Daoy (cell line): ENCODE results near the gene NIPAL3. TPM values are rescaled to one million over a fixed set of nuclear protein-coding genes. Genes with fewer than 3 reads are reported as not detected.
"Not testable (repeated sequence)": the region's sequence is repeated elsewhere in the genome, so short reads cannot be mapped to it uniquely, and the experiment has no call there.

ENCODE experiments used
- DNase-seq: peaks from one replicate; pipeline ENCODE4 v3.0.0-alpha.2; 2015; ENCODE audit warnings: low read depth
- total RNA-seq: library from RNA; depleted of rRNA; stranded (reverse); fragments of >200 nt; shearing (Covaris generic); gene quantifications from 2 replicates; pipeline ENCODE4 v1.2.3, GENCODE V29; 2014

The NIPAL3 gene
- total RNA-seq, 1 experiment from 2014 or later: 13.8 TPM

- DNase-seq: no peak
These were observed 74.6 kb downstream of the NIPAL3 start for GRCh38 chr1:24490101-24490781.

DNA sequence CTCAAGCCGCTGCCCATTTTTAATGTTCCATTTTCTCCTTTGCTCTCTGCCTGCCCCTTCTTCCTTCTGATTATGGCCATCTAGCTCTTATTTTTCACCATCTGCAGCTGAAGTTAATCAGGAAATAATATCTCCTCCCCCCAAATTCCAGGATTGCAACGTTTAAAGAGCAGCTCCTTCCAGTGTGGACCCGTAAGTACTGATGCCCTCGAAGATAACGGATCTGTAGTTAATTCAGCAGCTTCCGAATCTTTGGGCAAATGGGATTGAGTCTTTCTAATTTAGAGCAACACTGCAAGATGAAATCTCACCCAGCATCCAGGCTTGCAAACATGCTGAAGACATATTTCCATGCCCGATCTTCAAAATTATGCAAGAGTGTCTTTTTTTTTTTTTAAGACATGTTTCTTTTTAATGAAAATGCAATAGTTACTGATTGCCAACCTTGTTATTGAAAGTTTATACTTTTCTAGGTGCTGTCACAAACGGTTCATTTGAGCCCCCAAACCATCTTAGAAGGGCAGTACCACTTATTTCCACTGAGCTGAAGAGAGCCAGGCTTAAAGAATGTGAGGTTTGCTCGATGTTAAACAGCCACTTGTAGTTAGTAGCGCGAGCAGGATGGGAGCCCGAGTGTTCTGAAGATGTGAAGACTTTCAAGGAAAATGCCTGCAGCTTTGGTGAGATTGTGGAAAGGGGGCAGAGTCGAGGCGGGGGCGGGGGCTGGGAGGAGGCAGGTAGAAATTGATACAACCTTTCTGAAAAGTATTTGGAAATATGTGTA, 76.2 kb downstream of the NIPAL3 start:
- no peak for DNase-seq

GRCh38 chr1:24492935-24493334, 77.3 kb downstream of the NIPAL3 start:
- DNase-seq: not testable (repeated sequence)

DNA sequence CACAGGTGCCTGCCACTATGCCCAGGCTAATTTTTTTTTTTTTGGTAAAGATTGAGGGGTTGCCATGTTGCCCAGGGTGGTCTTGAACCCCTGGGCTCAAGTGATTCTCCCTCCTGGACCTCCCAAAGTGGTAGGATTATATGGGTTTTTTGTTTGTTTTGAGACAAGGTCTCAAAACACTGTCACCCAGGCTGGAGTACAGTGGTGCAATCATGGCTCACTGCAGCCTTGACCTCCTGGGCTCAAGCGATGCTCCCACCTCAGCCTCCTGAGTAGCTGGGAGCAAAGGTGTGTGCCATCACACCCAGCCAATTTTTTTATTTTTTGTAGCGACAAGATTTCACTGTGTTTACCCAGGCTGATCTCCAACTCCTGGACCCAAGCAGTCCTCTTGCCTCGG, 78.2 kb downstream of the NIPAL3 start:
- no peak for DNase-seq

DNA sequence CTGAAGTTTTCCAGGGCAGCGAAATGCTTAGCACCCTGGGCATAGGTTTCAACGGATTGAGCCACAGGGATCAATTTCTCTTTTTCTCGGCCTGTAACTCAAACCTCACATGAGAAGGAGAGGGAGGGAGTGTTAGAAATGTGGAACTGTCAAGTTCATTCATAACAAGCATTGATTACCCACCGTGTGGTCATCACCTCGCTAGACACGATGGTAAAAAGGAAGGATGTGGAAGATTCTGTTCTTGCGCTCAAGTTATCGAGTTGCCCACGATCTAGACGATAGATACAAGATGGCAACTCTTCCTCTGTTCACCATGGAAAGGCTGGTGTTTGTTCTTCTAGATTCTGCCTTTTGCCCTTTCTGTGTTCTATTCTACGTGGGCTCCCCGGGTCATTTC, 83.0 kb downstream of the NIPAL3 start:
- DNase-seq: no peak

GRCh38 chr1:24500448-24501048, 84.9 kb downstream of the NIPAL3 start:
- DNase-seq: no peak

GRCh38 chr1:24501371-24502064, 85.9 kb downstream of the NIPAL3 start:
- DNase-seq: peak; percentile 68

GRCh38 chr1:24502065-24502708, 86.6 kb downstream of the NIPAL3 start:
- peak; percentile 75 for DNase-seq

DNA sequence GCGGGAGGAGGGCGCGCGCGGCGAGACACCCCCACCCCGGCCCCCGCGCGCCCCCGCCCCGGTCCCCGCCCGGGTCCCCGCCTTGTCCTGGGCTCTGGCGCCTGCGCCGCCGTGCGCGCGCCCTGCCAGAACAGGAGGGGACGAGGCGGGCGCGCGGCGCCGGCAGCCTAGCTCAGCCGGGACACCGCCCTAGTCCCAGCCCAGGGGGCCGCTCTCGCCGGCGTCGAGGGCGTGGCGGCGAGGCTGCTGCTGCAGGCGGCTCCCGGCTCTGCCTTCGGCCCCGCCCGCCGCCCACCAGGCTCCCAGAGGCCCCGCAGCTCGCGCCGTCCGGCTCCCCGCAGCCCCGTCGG, 87.1 kb downstream of the NIPAL3 start, which contains the start of gene RCAN3:
Gene RCAN3 (plus strand): TSS at position 128 of the 350 bp plus-strand sequence. CDS start 11,537 bp downstream, outside the sequence.
- peak; percentile 97 for DNase-seq

DNA sequence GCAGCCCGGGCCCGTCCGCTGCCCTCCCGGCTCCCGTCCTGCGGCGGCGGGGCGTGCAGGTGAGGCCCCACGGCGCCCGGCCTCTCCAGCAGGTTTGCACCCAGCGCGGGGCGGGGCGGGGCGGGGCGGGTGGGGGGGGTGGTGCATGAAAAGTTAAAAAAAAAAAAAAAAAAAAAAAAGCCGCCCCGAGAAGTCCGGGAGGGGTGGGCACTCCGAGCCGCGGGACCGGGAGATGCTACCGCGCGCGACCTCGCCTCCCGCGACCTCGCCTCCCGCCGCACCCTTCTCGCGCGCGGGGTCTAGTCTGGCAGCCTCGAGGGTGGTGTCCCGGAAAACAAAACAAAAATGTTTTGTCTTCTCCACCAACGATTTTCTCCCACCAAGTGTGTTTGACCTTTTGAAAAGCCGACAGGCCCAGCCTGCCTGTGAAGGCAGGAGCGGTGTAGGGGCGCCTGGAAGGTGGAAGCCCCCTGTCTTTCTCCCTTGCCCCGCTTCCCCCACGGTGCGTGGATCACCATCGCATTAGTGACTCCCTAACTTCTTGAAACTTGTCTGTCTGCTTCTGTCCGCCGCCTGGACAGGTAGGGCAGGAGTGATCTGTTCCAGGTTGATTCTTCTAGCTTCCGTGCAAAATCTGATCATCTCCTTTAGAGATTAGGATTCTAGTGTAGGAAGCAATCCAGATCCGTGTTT, 87.6 kb downstream of the NIPAL3 start:
- no peak for DNase-seq

GRCh38 chr1:24503870-24504523, 88.4 kb downstream of the NIPAL3 start:
- no peak for DNase-seq

DNA sequence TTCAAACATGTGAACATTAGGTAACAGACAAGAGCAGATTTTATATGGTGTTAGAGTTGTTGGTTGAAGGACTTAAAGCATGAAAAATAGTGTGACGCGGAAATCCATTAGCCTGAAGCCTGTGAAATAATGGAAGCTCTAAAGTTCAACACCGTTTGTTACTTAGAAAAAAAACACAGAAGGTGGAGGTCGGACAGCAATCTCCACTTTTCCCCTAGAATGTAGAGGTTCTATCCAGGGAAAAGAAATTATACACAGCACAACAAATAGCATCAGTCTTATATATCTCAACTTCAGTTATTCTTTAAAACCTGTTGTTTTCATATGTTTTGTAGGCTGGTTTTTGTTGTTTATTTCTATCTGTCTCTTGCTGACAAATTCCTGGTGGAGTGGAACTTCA, 89.0 kb downstream of the NIPAL3 start:
- no peak for DNase-seq

- no peak for DNase-seq
These were observed 90.2 kb downstream of the NIPAL3 start for GRCh38 chr1:24505816-24506215.

DNA sequence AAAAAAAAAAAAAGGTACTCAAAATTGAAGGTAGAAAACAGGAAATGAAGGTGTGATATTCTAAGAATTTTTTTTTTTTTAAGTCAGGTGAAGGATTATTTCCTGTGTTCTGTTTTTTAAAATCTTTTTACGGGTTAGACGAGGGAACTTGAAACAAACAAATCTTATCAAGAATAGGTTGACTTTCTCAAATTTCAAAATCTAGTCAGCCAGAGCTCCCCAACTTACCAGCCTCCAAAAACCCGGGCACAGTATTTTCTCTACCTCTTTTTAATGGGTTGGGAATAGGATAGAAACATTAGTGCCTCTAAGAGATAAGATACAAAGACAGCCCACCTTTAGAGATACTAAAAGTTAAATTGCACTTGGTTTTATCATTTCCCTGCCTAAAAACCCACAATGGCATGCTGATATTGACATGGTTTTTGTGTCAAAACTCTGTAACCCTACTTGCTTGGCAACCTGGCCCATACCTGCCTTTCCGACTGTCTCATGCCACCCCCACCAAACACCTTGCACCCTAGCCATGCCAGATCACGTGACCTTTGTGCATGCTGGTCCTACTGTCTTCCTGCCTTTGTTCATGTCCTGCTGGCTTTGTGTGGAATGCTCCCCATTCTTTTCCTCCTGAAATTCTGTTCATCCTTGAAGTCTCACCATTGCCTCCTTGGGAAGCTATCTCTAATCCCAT, 91.2 kb downstream of the NIPAL3 start:
- no peak for DNase-seq

- no peak for DNase-seq
These were observed 91.8 kb downstream of the NIPAL3 start for GRCh38 chr1:24507405-24507804.

DNA sequence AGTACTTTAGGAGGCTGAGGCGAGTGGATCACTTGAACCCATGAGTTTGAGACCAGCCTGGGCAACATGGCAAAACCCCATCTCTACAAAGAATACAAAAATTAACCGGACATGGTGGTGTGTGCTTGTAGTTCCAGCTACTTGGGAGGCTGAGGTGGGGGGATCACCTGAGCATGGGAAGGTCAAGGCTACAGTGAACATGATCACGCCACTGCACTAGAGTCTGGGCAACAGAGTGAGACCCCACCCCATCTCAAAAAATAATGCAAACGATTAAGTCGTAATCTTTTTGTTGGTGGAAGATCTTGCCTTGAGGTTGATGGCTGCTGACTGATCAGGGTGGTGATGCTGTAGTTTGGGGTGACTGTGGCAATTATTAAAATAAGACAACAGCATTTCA, 93.3 kb downstream of the NIPAL3 start:
- no peak for DNase-seq

DNA sequence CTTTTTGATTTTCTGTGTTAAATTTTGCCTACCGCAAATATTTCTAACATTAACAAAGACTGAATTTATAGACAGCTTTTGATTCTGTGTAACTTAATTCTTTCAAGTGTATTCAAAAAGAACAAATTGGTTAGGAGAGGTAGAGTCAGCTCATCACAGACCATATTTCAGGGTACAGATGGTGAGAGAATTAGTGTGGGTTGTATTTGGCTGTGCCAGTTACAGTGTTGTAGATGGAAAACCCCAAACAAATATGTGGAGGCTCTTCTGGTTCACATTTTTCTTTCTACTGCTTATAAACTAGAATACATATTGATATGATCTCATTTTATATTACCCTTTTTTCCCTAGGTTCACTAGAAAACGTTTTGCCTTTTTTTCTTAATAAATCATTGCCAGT, 98.1 kb downstream of the NIPAL3 start:
- no peak for DNase-seq

DNA sequence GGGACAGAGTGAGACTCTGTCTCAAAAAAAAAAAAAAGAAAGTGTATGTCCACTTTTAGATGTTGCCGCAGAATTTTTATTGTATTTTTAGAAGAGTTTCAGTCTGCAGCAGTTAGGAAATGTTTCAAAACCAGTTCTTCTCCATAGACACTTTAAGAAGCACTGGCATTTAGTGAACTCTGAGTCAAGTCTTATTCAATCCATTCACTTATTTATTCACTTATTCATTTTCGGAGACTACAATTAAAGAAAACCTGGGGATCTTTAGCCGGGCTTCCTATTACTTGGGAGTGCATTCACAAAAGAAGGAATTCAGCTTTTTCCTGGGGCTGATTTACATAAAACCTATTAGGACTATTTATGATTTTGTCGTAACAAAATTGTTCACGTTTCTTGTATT, 99.3 kb downstream of the NIPAL3 start:
- no peak for DNase-seq

GRCh38 chr1:24515671-24516209, 100.1 kb downstream of the NIPAL3 start:
- DNase-seq: peak; percentile 82

DNA sequence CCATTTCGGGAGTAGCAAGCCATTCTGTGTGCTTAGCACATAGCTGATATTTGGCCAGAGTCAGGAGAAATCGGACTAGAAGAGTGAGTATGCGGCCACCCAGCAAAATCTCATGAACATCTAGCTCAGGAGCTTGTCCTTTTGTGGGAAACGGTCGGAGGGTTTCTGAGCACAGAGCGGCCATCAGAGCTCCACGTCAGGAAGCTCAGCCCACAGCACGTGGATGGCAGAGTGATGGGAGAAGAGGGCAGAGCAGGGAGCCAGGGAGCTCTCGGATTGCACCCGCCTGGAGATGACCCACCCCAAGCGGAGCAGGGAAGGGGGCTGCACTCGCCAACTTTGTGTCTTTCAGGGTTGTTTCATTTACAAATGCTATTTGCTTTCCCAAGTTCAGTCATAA, 100.9 kb downstream of the NIPAL3 start:
- DNase-seq: no peak
